H1 (cell line): Measurements from ENCODE around the gene IQGAP1. TPM values are rescaled to one million over a fixed set of nuclear protein-coding genes. Genes with fewer than 3 reads are reported as not detected.

Experiments
- BRCA1 ChIP-seq: IDR thresholded peaks from 2 replicates; pipeline ENCODE4 v1.6.1; 2012; ENCODE audit warnings: low read depth, low read length, improper control_type of control experiment
- CHD2 ChIP-seq: IDR thresholded peaks from 2 replicates; pipeline ENCODE4 v1.6.1; 2012; ENCODE audit warnings: low read length, improper control_type of control experiment
- EZH2 ChIP-seq: fragments of 200-600 bp; sonication (generic); IDR thresholded peaks from 2 replicates; pipeline ENCODE4 v1.7.1; 2012; ENCODE audit warnings: low read depth, mild to moderate bottlenecking, moderate library complexity, low read length, inconsistent platforms; ENCODE audit not compliant: severe bottlenecking
- HDAC6 ChIP-seq: IDR thresholded peaks from one replicate; pipeline ENCODE4 v1.7.1; 2012; ENCODE audit warnings: low read depth, mild to moderate bottlenecking, inconsistent platforms, low read length, moderate library complexity
- POLR2AphosphoS5 ChIP-seq: IDR thresholded peaks from 2 replicates; pipeline ENCODE4 v1.6.1; 2011; ENCODE audit warnings: low read depth, low read length
- RXRA ChIP-seq: IDR thresholded peaks from 2 replicates; pipeline ENCODE4 v1.6.1; 2011; ENCODE audit warnings: low read depth, mild to moderate bottlenecking, low read length, moderate library complexity; ENCODE audit not compliant: insufficient read depth
- SIRT6 ChIP-seq: IDR thresholded peaks from one replicate; pipeline ENCODE4 v1.7.1; 2012; ENCODE audit warnings: low read length, inconsistent platforms
- TBP ChIP-seq: IDR thresholded peaks from 2 replicates; pipeline ENCODE4 v1.6.1; 2011; ENCODE audit warnings: low read depth, low read length, improper control_type of control experiment
- polyA plus RNA-seq, 7 experiments: library from polyadenylated mRNA; depleted of rRNA in 3 of 7; stranded (reverse) in 5 of 7; unstranded in 2 of 7; fragments of >200 nt in 5 of 7; fragments of 200-250 nt in 2 of 7; gene quantifications; 1 replicate in 5 of 7; 2 replicates in 1 of 7; 4 replicates in 1 of 7; pipeline versions ENCODE4 v1.2.1 to v1.2.3, GENCODE V29; 2011 to 2013; ENCODE audit warnings: missing spikeins in 2 of 7, mixed read lengths in 2 of 7
- total RNA-seq: library from RNA; stranded (reverse); fragmentation: NEBNext Ultra II Directional; extraction: Animal tissue kit (Norgen Biotek cat#: 25700); gene quantifications from 2 replicates; pipeline ENCODE4 v1.2.1, GENCODE V29; 2021

The IQGAP1 gene
- total and polyA plus RNA-seq, 2 of the 8 experiments (the other 6 are each of a cell fraction or from before 2014, with no cell fraction given) = 56.0 to 138 TPM

DNA sequence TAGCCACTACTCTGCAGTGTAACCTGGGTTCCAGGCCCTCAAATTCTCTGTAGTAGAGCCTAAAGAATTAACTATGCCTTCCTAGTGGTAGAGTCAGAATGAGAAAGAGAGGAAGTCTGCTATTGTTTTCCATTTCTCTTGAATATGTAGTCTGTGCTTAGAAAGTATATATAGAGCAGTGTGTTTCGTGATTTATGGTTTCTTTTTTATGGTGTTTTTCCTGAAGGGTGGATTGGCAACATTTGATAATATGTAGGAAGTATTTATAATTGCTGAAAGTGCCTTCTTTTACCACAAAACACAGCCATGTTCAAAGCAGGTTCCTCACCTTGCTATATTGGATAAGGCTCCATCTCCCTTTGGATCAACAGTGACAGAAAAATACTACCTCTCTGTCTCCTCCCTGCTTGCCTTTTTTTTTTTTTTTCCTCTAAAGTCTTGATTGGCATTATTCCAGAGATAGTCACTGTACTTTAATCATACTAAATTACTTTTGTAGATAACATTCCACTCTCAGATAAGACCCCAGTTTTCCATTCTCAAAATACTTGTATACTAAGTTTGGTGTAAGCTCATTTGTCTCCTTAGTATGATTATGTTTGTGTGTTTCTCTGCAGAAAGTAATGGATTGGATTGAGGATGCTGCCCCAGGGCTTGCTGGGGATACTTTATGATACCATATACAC lies 47.8 kb downstream of the IQGAP1 start (continued):
- TF ChIP-seq RXRA (no peak), TBP (no peak), HDAC6 (no peak), BRCA1 (no peak), CHD2 (no peak), SIRT6 (no peak), EZH2 (no peak), POLR2AphosphoS5 (no peak)
